Stimulated activated CD4-positive, alpha-beta T cell treated with anti-CD3 and anti-CD28 coated beads, TNF-alpha, amount 100 ng/mL, for 4 hours (primary cell): Measurements from ENCODE around the gene CD55.

ENCODE experiments used
- DNase-seq, 3 experiments: peaks; one replicate each; pipeline ENCODE4 v3.0.0-alpha.2; 2020; ENCODE audit warnings: low read depth in 3 of 3

CD55 gene

GRCh38 chr1:207361889-207362288 lies 40.4 kb downstream of the CD55 start:
- DNase-seq: no peak

GRCh38 chr1:207362962-207363860 lies 41.7 kb downstream of the CD55 start:
- DNase-seq: no peak

GRCh38 chr1:207363871-207364270 lies 42.4 kb downstream of the CD55 start:
- no peak for DNase-seq

GRCh38 chr1:207364614-207365013 lies 43.1 kb downstream of the CD55 start:
- DNase-seq: no peak

GRCh38 chr1:207365063-207365462 lies 43.6 kb downstream of the CD55 start:
- no peak for DNase-seq

GRCh38 chr1:207366022-207366421 lies 44.5 kb downstream of the CD55 start:
- no peak for DNase-seq

- no peak for DNase-seq
Observed at GRCh38 chr1:207388721-207389120, 67.2 kb downstream of the CD55 start.

GRCh38 chr1:207389728-207390464 lies 68.4 kb downstream of the CD55 start:
- no peak for DNase-seq

GRCh38 chr1:207393610-207394009 lies 72.1 kb downstream of the CD55 start:
- no peak for DNase-seq

GRCh38 chr1:207396168-207396746 lies 74.8 kb downstream of the CD55 start:
- no peak for DNase-seq

- no peak for DNase-seq
Observed at GRCh38 chr1:207397525-207397926, 76.0 kb downstream of the CD55 start.

- no peak for DNase-seq
Observed at GRCh38 chr1:207398986-207399385, 77.5 kb downstream of the CD55 start.

GRCh38 chr1:207401578-207401977 lies 80.1 kb downstream of the CD55 start:
- no peak for DNase-seq

GRCh38 chr1:207402744-207403143 lies 81.3 kb downstream of the CD55 start:
- no peak for DNase-seq

- DNase-seq: no peak
Observed at GRCh38 chr1:207404849-207405525, 83.5 kb downstream of the CD55 start.

- DNase-seq: no peak
Observed at GRCh38 chr1:207405814-207406213, 84.3 kb downstream of the CD55 start.

GRCh38 chr1:207407655-207408260 lies 86.3 kb downstream of the CD55 start:
- DNase-seq: no peak
